ENCODE results near the gene MYO3B.

The MYO3B gene

DNA sequence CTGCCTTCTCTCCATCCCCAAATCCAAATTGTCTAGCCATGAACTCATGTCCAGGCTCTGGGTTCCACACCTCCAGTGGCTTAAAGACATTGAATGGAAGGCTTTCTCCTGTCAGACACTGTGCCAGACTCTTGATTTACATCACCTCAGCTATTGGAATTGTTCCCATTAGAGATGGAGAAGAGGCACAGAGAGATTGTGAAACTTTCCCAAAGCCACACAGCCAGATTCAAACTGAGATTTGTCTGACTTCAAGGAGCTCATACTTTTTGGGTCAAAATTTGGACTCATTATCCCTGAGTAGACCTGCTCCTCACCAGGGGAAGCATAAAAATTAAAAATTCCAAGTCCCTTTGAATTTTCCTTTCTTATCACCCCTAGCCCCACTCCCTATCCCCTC, 18.9 kb upstream of the MYO3B start:
- H3K4me3 ChIP-seq, result no peak overlapping the region
- H3K4me1 ChIP-seq, result peaks cover 0 to 5% (median 0%) of the 10 kb centered on the region in 10 experiments; a peak in 2 of 20 replicates
- no peaks in the 10 kb centered on the region for H4K20me1 ChIP-seq
- no peak for TF ChIP-seq Cebpa-rat (IDR thresholded peaks at IDR 0.05)
- H3K4me2 ChIP-seq, result no peak overlapping the region
- no peak overlapping the region for H3K27ac ChIP-seq
- H3K9ac ChIP-seq, result no peak overlapping the region
- H3K27me3 ChIP-seq, result no peaks in the 10 kb centered on the region
- no peaks in the 10 kb centered on the region for H3K36me3 ChIP-seq
- H3K9me3 ChIP-seq (replicated peaks in 1 of 11), result peaks cover 0 to 4% (median 0%) of the 10 kb centered on the region in 11 experiments; a peak in 1 of 22 replicates

DNA sequence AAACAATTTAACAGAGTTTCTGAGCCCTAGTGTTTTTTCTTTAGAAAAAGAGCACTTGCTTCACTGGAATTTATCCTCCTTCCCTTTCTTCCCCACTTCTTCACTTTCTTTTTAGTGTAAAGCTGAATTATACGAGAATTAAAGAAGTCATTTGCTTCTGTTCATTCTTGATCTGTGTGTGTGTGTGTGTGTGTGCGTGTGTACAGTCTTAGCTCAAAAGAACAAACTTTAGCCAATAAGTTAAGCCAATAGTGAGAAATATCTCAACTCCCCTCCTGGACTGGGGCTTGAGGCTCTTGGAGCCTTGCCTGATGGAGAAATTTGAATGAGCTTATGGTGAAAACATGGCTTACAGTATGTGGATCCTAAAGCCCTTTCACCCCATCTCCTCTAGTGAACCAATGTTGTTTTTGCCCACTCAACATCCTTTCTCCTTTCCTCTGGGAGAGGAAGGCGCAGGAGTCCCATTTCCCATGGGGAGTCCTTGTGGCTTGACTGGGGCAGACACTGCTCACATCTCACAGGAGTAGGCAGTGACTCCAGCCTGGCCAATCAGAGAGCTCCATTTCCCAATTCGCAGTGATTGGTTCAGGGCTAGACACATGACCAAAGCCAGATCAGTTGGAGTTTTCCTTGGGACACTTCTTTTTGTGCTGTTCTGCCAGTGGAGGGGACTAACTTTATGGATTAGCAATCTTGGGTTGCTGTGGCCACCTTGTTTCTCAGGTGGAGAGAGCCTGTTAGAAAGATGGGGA, 16.3 kb upstream of the MYO3B start:
- Histone ChIP-seq H4K20me1 (no peaks in the 10 kb centered on the region), H3K4me1 (peaks cover 0 to 4% (median 0%) of the 10 kb centered on the region in 10 experiments; a peak in 2 of 20 replicates), H3K36me3 (no peaks in the 10 kb centered on the region), H3K27ac (no peak overlapping the region), H3K27me3 (no peaks in the 10 kb centered on the region), H3K9ac (no peak overlapping the region), H3K9me3 (replicated peaks in 1 of 11) (peaks cover 0 to 4% (median 0%) of the 10 kb centered on the region in 11 experiments; a peak in 1 of 22 replicates), H3K4me3 (no peak overlapping the region), H3K4me2 (no peak overlapping the region)
- no peak for TF ChIP-seq Cebpa-rat (IDR thresholded peaks at IDR 0.05)

DNA sequence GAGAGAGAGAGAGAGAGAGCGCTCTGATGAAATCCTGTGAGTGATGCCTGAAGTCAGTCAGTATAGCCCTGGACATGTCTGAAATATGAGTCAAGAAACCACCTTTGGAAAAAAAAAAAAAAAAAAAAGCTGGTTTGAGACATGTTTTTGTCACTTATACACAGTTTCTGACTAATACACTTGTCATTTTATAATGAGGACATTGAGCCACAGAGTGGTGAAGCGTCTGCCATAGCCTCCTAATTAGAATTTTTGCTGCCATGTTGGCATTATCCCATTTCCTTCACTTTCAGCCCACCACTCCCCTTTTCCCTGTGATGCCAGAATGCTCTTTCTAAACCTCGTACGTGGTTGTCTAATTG, 15.7 kb upstream of the MYO3B start:
- Histone ChIP-seq H3K4me2 (no peak overlapping the region), H3K4me3 (no peak overlapping the region), H3K4me1 (peaks cover 0 to 4% (median 0%) of the 10 kb centered on the region in 10 experiments; a peak in 2 of 20 replicates), H3K36me3 (no peaks in the 10 kb centered on the region), H3K9me3 (replicated peaks in 1 of 11) (peaks cover 0 to 4% (median 0%) of the 10 kb centered on the region in 11 experiments; a peak in 1 of 22 replicates), H4K20me1 (no peaks in the 10 kb centered on the region), H3K27me3 (no peaks in the 10 kb centered on the region), H3K27ac (no peak overlapping the region), H3K9ac (no peak overlapping the region)
- TF ChIP-seq Cebpa-rat (IDR thresholded peaks at IDR 0.05), result no peak

DNA sequence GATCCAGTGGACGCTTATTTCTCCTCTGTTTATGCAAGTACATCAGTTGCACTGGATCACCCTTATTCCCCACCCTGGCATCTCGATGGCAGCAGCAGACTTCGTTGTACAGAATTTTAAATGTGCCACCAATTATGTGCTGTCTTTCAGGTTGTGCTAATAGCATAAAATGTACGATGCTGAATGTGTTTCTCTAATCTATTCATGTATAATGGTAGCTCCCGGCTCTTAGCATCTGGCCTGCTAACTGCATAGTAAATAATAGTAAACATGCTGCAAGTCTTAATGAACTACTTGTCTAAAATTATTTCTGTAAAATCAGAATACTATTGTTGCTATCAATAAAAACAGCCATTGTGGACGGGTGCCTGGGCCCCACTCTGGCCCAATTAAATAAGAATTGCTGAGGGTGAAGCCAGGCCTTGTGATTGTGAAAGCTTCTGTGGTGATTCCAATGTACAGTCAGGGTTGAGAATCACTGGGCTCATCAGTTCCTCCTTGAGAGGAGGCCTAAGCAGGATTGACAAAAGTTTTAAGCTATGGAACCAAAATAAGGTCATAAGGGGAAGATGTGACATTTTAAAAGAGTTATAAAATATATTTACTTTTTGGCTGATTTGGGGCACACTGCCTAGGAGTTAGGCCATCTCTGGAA, 14.4 kb upstream of the MYO3B start:
- Histone ChIP-seq H3K4me1 (peaks cover 0 to 4% (median 0%) of the 10 kb centered on the region in 10 experiments; a peak in 2 of 20 replicates), H3K4me3 (no peak overlapping the region), H3K4me2 (no peak overlapping the region), H3K27me3 (no peaks in the 10 kb centered on the region), H3K36me3 (no peaks in the 10 kb centered on the region), H4K20me1 (no peaks in the 10 kb centered on the region), H3K9me3 (replicated peaks in 1 of 11) (peaks cover 0 to 4% (median 0%) of the 10 kb centered on the region in 11 experiments; a peak in 1 of 22 replicates), H3K27ac (no peak overlapping the region), H3K9ac (no peak overlapping the region)
- TF ChIP-seq Cebpa-rat (IDR thresholded peaks at IDR 0.05), result no peak

DNA sequence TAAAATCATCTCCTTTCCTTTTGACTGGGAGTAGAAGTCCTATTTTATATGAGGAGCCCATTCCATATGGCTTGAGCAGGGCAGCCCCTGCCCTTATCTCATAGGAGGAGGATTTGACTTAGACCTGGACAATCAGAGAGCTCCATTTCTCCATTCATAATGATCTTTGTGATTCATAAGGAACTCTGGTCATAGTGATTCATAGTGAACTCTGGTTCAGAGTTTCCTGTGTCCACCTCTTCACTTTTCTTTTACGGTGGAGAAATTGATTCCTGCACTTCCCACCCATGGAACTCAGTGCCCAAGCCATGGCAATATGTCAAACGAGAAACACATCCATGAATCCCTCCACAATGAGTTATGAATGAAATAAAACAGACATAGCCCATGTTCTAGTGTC, 12.8 kb upstream of the MYO3B start:
- no peak overlapping the region for H3K4me2 ChIP-seq
- TF ChIP-seq Cebpa-rat (IDR thresholded peaks at IDR 0.05), result no peak
- H3K4me3 ChIP-seq, result no peak overlapping the region
- H3K36me3 ChIP-seq, result no peaks in the 10 kb centered on the region
- no peaks in the 10 kb centered on the region for H4K20me1 ChIP-seq
- no peak overlapping the region for H3K9ac ChIP-seq
- peaks cover 0 to 4% (median 0%) of the 10 kb centered on the region in 11 experiments; a peak in 1 of 22 replicates for H3K9me3 ChIP-seq (replicated peaks in 1 of 11)
- H3K27ac ChIP-seq, result no peak overlapping the region
- H3K4me1 ChIP-seq, result peaks cover 0 to 4% (median 0%) of the 10 kb centered on the region in 10 experiments; a peak in 2 of 20 replicates
- H3K27me3 ChIP-seq, result no peaks in the 10 kb centered on the region

DNA sequence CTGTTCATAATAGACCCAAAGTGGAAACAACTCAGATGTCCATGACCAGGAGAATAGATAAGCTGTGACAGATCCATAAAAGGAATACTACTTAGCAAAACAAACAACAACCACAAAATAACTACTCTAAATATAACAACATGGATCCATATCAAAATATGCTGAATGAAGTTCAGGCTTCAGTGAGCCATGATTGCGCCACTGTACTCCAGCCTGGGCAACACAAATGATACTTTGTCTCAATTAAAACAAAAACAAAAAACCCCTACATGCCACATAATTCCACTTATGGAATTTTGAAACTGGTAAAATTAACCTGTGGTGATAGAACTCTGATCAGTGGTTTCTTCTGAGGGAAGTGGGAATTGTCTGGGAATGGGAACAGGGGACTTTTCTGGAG, 11.2 kb upstream of the MYO3B start:
- Histone ChIP-seq H3K4me3 (no peak overlapping the region), H3K27me3 (no peaks in the 10 kb centered on the region), H3K9me3 (replicated peaks in 1 of 11) (peaks cover 0 to 4% (median 0%) of the 10 kb centered on the region in 11 experiments; a peak in 1 of 22 replicates), H3K9ac (no peak overlapping the region), H3K4me2 (no peak overlapping the region), H3K4me1 (peaks cover 0 to 3% (median 0%) of the 10 kb centered on the region in 10 experiments; a peak in 2 of 20 replicates), H3K36me3 (no peaks in the 10 kb centered on the region), H4K20me1 (no peaks in the 10 kb centered on the region), H3K27ac (no peak overlapping the region)
- no peak for TF ChIP-seq Cebpa-rat (IDR thresholded peaks at IDR 0.05)

DNA sequence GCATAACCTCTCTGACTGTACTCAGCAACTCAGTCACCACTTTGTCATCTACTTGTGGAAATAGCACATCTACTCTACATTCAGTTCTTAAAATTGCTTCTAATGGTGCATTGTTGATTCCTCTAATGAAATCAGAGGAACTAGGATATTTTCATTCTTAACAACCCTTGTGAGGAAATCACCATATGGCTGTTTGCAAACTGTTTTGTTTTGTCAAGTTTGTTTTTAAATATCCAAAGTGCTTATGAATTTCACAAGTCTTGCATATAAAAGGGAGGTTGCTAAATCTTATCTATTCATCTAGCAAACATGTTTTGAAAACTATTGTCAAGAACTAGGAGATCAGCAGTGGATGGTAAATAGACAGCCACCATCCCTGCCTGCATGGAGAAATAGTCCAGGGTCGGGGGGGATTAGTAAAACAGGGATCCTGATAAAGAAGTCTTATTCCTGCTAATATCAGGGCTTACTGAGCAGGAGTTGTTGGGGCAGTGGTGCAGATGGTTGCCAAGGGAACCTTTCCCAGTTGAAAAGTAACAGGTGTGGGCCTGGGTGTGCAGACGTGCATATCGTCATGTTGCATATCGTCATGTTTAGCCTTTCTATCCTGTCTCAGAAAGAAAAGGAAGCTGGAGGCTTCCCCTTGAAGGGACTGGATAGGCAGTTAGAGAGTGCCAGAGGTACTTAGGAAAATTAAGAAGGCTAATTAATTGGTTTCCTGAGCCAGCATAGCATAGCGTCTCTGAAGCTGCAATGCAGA, 7.5 kb upstream of the MYO3B start:
- Histone ChIP-seq H3K4me3 (no peak overlapping the region), H3K27me3 (no peaks in the 10 kb centered on the region), H4K20me1 (no peaks in the 10 kb centered on the region), H3K9me3 (replicated peaks in 1 of 11) (no peaks in the 10 kb centered on the region), H3K4me2 (no peak overlapping the region), H3K36me3 (no peaks in the 10 kb centered on the region), H3K27ac (no peak overlapping the region), H3K9ac (no peak overlapping the region), H3K4me1 (no peaks in the 10 kb centered on the region)
- TF ChIP-seq Cebpa-rat (IDR thresholded peaks at IDR 0.05), result no peak

DNA sequence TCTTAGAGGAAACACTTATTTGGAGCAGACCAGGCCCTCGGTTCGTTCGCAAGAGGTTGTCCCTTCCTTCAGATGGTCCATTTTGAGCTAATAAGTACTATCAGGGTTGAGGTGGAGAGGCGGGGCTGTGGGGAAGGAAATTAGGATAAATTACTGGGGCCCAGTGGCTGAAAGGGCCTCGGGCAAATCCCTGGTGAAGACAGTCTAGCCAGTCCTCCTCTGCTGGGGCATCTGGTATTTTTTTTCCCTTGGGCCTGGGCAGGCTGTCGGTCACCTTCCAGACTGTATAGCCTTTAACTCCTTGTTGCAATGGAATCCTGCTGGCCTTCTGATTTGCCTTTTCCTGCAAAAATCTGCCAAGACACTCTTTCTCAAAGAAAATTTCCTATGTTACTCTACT, 1.7 kb upstream of the MYO3B start:
- no peak for TF ChIP-seq Cebpa-rat (IDR thresholded peaks at IDR 0.05)
- no peak overlapping the region for H3K27ac ChIP-seq
- H3K4me2 ChIP-seq, result no peak overlapping the region
- H3K4me1 ChIP-seq, result no peaks in the 10 kb centered on the region
- H3K9me3 ChIP-seq (replicated peaks in 1 of 11), result no peaks in the 10 kb centered on the region
- H4K20me1 ChIP-seq, result no peaks in the 10 kb centered on the region
- H3K4me3 ChIP-seq, result no peak overlapping the region
- no peak overlapping the region for H3K9ac ChIP-seq
- no peaks in the 10 kb centered on the region for H3K36me3 ChIP-seq
- no peaks in the 10 kb centered on the region for H3K27me3 ChIP-seq

DNA sequence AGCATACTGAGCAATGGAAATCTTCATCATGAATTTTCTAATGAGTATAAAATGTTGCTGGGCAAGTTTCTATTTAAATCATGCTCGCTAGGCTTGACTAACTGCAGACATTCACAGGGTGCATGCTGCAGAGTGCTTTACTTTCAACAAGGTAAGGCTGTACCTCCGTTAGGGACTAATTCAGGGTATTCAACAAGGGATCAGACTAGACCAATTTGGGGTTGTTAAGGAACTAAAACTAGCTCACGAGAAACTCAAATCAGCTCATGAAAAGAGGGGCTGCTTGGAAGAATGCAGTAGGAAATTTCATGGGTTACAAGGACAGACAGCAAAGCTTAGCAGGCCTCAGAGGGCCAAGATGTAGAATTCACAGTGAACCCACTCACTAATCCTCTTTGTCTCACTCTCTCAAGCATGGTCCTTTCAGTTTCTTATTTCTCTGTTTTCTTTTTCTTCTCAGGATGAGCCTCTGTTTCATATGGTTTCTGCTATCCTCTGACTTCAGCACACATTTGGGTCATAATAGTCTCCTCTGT, 2.2 kb downstream of the MYO3B start:
- no peak overlapping the region for H3K9ac ChIP-seq
- peaks cover 1 to 6% (median 2%) of the 10 kb centered on the region in 11 experiments; a peak in 20 of 22 replicates for H3K9me3 ChIP-seq (replicated peaks in 1 of 11)
- H3K4me3 ChIP-seq, result no peak overlapping the region
- no peaks in the 10 kb centered on the region for H3K36me3 ChIP-seq
- H3K27me3 ChIP-seq, result no peaks in the 10 kb centered on the region
- no peak overlapping the region for H3K4me2 ChIP-seq
- H4K20me1 ChIP-seq, result no peaks in the 10 kb centered on the region
- no peaks in the 10 kb centered on the region for H3K4me1 ChIP-seq
- H3K27ac ChIP-seq, result no peak overlapping the region
- no peak for TF ChIP-seq Cebpa-rat (IDR thresholded peaks at IDR 0.05)
